Kidney capillary endothelial cell (primary cell): ENCODE measurements around the gene NMT2.

ENCODE experiments used
- DNase-seq: peaks from one replicate; pipeline ENCODE4 v3.0.0-alpha.2; 2018; ENCODE audit warnings: low spot score

Gene NMT2

GRCh38 chr10:15092855-15093408, 75.6 kb downstream of the NMT2 start:
- no peak for DNase-seq

- DNase-seq: no peak
Observed at GRCh38 chr10:15091418-15091817, 77.1 kb downstream of the NMT2 start.

- peak; percentile 77 for DNase-seq
Observed at GRCh38 chr10:15088428-15089261, 79.8 kb downstream of the NMT2 start, which contains the start of gene ACBD7. ACBD7 (minus strand) TSS chr10:15088776; CDS start chr10:15088728, 48 bp downstream.

GRCh38 chr10:15084502-15084922, 84.0 kb downstream of the NMT2 start:
- peak; percentile 74 for DNase-seq

DNA sequence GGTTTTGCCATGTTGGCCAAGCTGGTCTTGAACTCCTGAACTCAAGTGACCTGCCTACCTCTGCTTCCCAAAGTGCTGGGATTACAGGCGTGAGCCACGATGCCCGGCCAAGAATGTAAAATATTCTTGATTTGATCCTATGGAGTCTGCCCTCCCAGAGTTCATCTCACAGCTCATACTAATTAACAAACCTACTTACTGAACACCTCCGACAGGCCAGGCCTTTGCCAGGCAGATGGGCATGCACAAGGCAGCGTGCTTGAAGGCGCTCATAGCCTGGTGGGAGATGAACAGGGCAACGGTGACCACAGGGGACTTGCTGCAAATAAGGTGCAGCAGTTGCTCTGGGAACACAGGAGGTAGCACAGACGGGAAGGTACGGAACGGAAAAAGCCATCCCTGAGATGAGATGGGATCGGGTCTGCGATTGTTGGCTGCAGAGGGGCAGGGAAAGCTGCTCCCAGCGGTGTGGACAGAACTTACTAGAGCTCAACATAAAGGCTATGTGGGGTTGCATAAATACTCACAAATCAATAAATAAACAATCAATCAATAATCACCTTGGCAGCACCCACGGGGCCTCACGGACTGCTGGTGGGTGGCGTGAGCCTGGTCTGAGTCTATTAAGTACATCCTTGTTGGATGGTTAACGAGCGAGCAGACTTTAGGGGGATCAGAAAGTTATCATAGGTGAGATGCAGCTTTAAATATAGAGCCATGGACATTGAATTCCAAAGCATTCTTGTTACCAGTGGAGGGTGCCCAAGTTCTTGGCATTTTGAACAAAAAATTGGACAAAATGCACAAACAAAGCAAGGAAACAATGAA, 84.6 kb downstream of the NMT2 start:
- no peak for DNase-seq

- DNase-seq: no peak
Observed at GRCh38 chr10:15075421-15075820, 93.1 kb downstream of the NMT2 start.

GRCh38 chr10:15072358-15072757, 96.1 kb downstream of the NMT2 start:
- no peak for DNase-seq

- DNase-seq: no peak
Observed at GRCh38 chr10:15069230-15069629, 99.3 kb downstream of the NMT2 start.

- DNase-seq: no peak
Observed at GRCh38 chr10:15068802-15069201, 99.7 kb downstream of the NMT2 start.

- DNase-seq: no peak
Observed at GRCh38 chr10:15067154-15067553, 101.3 kb downstream of the NMT2 start.

DNA sequence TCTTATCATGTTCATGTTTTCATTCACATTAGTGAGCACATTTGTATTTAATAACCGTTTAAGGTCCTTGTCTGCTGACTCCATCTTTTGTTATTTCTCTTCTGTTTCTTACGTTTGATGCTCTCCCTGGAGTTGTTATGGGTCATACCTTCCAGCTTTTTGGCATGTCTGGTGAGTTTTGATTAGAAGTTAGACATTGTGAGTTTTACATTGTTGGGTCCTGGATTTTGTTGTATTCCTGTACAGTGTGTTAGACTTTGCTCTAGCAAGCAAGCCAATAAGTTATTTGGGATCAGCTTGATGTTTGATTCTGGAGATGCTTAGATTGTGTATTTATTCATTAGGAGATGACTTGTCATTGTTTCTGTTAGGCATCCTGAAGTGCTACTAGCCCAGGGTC, 107.9 kb downstream of the NMT2 start:
- DNase-seq: no peak

- DNase-seq: no peak
Observed at GRCh38 chr10:15059914-15060313, 108.6 kb downstream of the NMT2 start.

DNA sequence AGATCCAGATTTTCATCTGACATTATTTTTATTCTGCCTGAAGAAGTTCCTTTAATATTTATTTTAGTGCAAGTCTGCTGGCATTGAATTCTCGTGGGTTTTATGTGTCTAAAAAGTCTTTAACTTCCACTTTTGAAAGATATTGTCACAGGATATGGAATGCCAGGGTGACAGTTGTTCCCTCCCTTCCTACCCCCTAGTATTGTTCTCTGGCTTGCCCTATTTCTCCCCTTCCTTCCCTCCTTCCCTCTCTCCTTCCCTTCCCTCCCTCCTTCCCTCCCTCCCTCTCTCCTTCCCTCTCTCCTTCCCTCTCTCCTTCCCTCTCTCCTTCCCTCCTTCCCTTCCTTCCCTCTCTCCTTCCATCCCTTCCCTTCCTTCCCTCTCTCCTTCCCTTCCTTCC, 109.8 kb downstream of the NMT2 start:
- DNase-seq: no peak
